Measurements from ENCODE around the gene WDR3.

Gene WDR3

GRCh38 chr1:117895482-117896114 lies 33.9 kb upstream of the WDR3 start:
- H3K4me3 ChIP-seq (ENCODE audit: low read length), result no peak overlapping the region
- TF ChIP-seq CTCF (conservative IDR thresholded peaks at IDR 0.05; ENCODE audit: low read length), result peak; percentile 86
- peak; percentile 88 for DNase-seq (ENCODE audit: low read depth)

GRCh38 chr1:117897551-117897950 lies 32.0 kb upstream of the WDR3 start:
- peak; percentile 5 for DNase-seq (ENCODE audit: low read depth)
- H3K4me3 ChIP-seq (ENCODE audit: low read length), result no peak overlapping the region
- no peak for TF ChIP-seq CTCF (conservative IDR thresholded peaks at IDR 0.05; ENCODE audit: low read length)

- H3K4me3 ChIP-seq (ENCODE audit: low read length), result no peak overlapping the region
- TF ChIP-seq CTCF (conservative IDR thresholded peaks at IDR 0.05; ENCODE audit: low read length), result no peak
- no peak for DNase-seq (ENCODE audit: low read depth)
Measured at GRCh38 chr1:117899801-117900200, 29.7 kb upstream of the WDR3 start.

GRCh38 chr1:117902944-117903343 lies 26.6 kb upstream of the WDR3 start:
- no peak for TF ChIP-seq CTCF (conservative IDR thresholded peaks at IDR 0.05; ENCODE audit: low read length)
- no peak overlapping the region for H3K4me3 ChIP-seq (ENCODE audit: low read length)
- DNase-seq (ENCODE audit: low read depth), result no peak

GRCh38 chr1:117904485-117904884 lies 25.1 kb upstream of the WDR3 start:
- no peak for TF ChIP-seq CTCF (conservative IDR thresholded peaks at IDR 0.05; ENCODE audit: low read length)
- H3K4me3 ChIP-seq (ENCODE audit: low read length), result no peak overlapping the region
- DNase-seq (ENCODE audit: low read depth), result no peak

- no peak overlapping the region for H3K4me3 ChIP-seq (ENCODE audit: low read length)
- no peak for DNase-seq (ENCODE audit: low read depth)
- no peak for TF ChIP-seq CTCF (conservative IDR thresholded peaks at IDR 0.05; ENCODE audit: low read length)
Measured at GRCh38 chr1:117905019-117905418, 24.5 kb upstream of the WDR3 start.

GRCh38 chr1:117911051-117911450 lies 18.5 kb upstream of the WDR3 start:
- no peak for TF ChIP-seq CTCF (conservative IDR thresholded peaks at IDR 0.05; ENCODE audit: low read length)
- DNase-seq (ENCODE audit: low read depth), result no peak
- no peak overlapping the region for H3K4me3 ChIP-seq (ENCODE audit: low read length)

All from AG10803 (cell line).